DOHH2 (cell line): Measurements from ENCODE around the gene MARCO.

ENCODE experiments used
- H3F3A ChIP-seq: fragments of 200-600 bp; sonication (generic), shearing (Covaris generic); 2 replicates; pipeline ENCODE4 v1.6.0; 2016; ENCODE audit warnings: antibody characterized with exemption, mild to moderate bottlenecking; ENCODE audit not compliant: control insufficient read depth, insufficient read depth
- H3K27ac ChIP-seq: fragments of 200-600 bp; sonication (generic); 2 replicates; pipeline ENCODE4 v1.5.1; 2014; ENCODE audit warnings: low read depth, mild to moderate bottlenecking, low read length, moderate library complexity
- H3K27me3 ChIP-seq: fragments of 200-600 bp; sonication (generic); 2 replicates; pipeline ENCODE4 v1.6.1; 2014; ENCODE audit warnings: mild to moderate bottlenecking, low read length, mixed read lengths; ENCODE audit not compliant: control insufficient read depth
- H3K36me3 ChIP-seq: fragments of 200-600 bp; sonication (generic); 2 replicates; pipeline ENCODE4 v1.6.1; 2014; ENCODE audit warnings: mild to moderate bottlenecking, low read length, moderate library complexity, mixed read lengths; ENCODE audit not compliant: control insufficient read depth
- H3K4me1 ChIP-seq: fragments of 200-600 bp; sonication (generic); 2 replicates; pipeline ENCODE4 v1.6.1; 2014; ENCODE audit warnings: mild to moderate bottlenecking, low read length, mixed read lengths; ENCODE audit not compliant: control insufficient read depth
- H3K4me2 ChIP-seq: fragments of 200-600 bp; sonication (generic); 2 replicates; pipeline ENCODE4 v1.6.0; 2014; ENCODE audit warnings: mild to moderate bottlenecking, low read length, moderate library complexity
- H3K4me3 ChIP-seq: fragments of 200-600 bp; sonication (generic); 2 replicates; pipeline ENCODE4 v1.5.1; 2014; ENCODE audit warnings: mild to moderate bottlenecking, low read length, mixed read lengths
- H3K79me2 ChIP-seq: fragments of 200-600 bp; sonication (generic); 2 replicates; pipeline ENCODE4 v1.6.1; 2014; ENCODE audit warnings: mild to moderate bottlenecking, low read length, mixed read lengths; ENCODE audit not compliant: control insufficient read depth
- H3K9me2 ChIP-seq: fragments of 200-600 bp; sonication (generic); replicated peaks from 2 replicates; pipeline ENCODE4 v1.6.1; 2014; ENCODE audit warnings: mild to moderate bottlenecking, low read length, mixed read lengths; ENCODE audit not compliant: control insufficient read depth
- H3K9me3 ChIP-seq: fragments of 200-600 bp; sonication (generic); 2 replicates; pipeline ENCODE4 v1.6.1; 2014; ENCODE audit warnings: antibody characterized with exemption, low read length, mixed read lengths; ENCODE audit not compliant: control insufficient read depth, insufficient read depth
- H4K20me1 ChIP-seq: fragments of 200-600 bp; sonication (generic); 2 replicates; pipeline ENCODE4 v1.6.0; 2014; ENCODE audit warnings: low read depth, mild to moderate bottlenecking, antibody characterized with exemption, low read length, moderate library complexity; ENCODE audit not compliant: control insufficient read depth, insufficient read depth
- CTCF ChIP-seq: fragments of 200-600 bp; sonication (generic); IDR thresholded peaks from one replicate; pipeline ENCODE4 v1.5.1; 2014; ENCODE audit warnings: antibody characterized with exemption, mild to moderate bottlenecking, low read depth, low read length; ENCODE audit not compliant: poor library complexity, severe bottlenecking
- EZH2phosphoT487 ChIP-seq: fragments of 200-600 bp; sonication (generic); IDR thresholded peaks from 2 replicates; pipeline ENCODE4 v1.6.1; 2017; ENCODE audit warnings: borderline replicate concordance, mild to moderate bottlenecking, antibody characterized with exemption, low read length, moderate library complexity, mixed read lengths

The MARCO gene

GRCh38 chr2:118981632-118982031, 39.6 kb downstream of the MARCO start:
- Histone ChIP-seq H3K4me1 (no peaks in the 10 kb centered on the region), H4K20me1 (no peaks in the 10 kb centered on the region), H3K4me3 (no peak overlapping the region), H3K4me2 (no peak overlapping the region), H3K27me3 (no peaks in the 10 kb centered on the region), H3K36me3 (no peaks in the 10 kb centered on the region), H3K79me2 (no peaks in the 10 kb centered on the region), H3K27ac (no peak overlapping the region), H3K9me2 (no peaks in the 10 kb centered on the region), H3F3A (no peaks in the 10 kb centered on the region), H3K9me3 (no peaks in the 10 kb centered on the region)
- TF ChIP-seq CTCF (no peak), EZH2phosphoT487 (no peak)

- no peaks in the 10 kb centered on the region for H4K20me1 ChIP-seq
- H3F3A ChIP-seq = no peaks in the 10 kb centered on the region
- no peaks in the 10 kb centered on the region for H3K36me3 ChIP-seq
- H3K79me2 ChIP-seq = no peaks in the 10 kb centered on the region
- H3K9me3 ChIP-seq = no peaks in the 10 kb centered on the region
- no peak overlapping the region for H3K4me3 ChIP-seq
- no peak overlapping the region for H3K27ac ChIP-seq
- TF ChIP-seq CTCF (no peak), EZH2phosphoT487 (no peak)
- H3K4me2 ChIP-seq = no peak overlapping the region
- no peaks in the 10 kb centered on the region for H3K27me3 ChIP-seq
- H3K9me2 ChIP-seq = no peaks in the 10 kb centered on the region
- no peaks in the 10 kb centered on the region for H3K4me1 ChIP-seq
These were observed 40.0 kb downstream of the MARCO start for GRCh38 chr2:118982039-118982438.

GRCh38 chr2:118983133-118983532, 41.1 kb downstream of the MARCO start:
- Histone ChIP-seq H3K36me3 (no peaks in the 10 kb centered on the region), H3K4me3 (no peak overlapping the region), H3K27ac (no peak overlapping the region), H3K9me2 (no peaks in the 10 kb centered on the region), H3K9me3 (no peaks in the 10 kb centered on the region), H3K79me2 (no peaks in the 10 kb centered on the region), H4K20me1 (no peaks in the 10 kb centered on the region), H3K4me1 (no peaks in the 10 kb centered on the region), H3K4me2 (no peak overlapping the region), H3F3A (no peaks in the 10 kb centered on the region), H3K27me3 (no peaks in the 10 kb centered on the region; the same call in 1 of the 2 replicates)
- TF ChIP-seq EZH2phosphoT487 (no peak), CTCF (no peak)

- Histone ChIP-seq H3F3A (no peaks in the 10 kb centered on the region), H3K4me1 (no peaks in the 10 kb centered on the region), H3K9me2 (no peaks in the 10 kb centered on the region), H3K27me3 (no peaks in the 10 kb centered on the region; the same call in 1 of the 2 replicates), H3K36me3 (no peaks in the 10 kb centered on the region), H3K9me3 (no peaks in the 10 kb centered on the region), H3K27ac (no peak overlapping the region), H3K79me2 (no peaks in the 10 kb centered on the region), H3K4me3 (no peak overlapping the region), H3K4me2 (no peak overlapping the region), H4K20me1 (no peaks in the 10 kb centered on the region)
- no peak for TF ChIP-seq EZH2phosphoT487
- no peak for TF ChIP-seq CTCF
These were observed 41.9 kb downstream of the MARCO start for GRCh38 chr2:118983915-118984314.
